BLaER1 (cell line): ENCODE results near the gene OCA2.

Experiments used
- H3K27ac ChIP-seq: shearing (Covaris generic); formaldehyde crosslinking; 2 replicates; pipeline ENCODE4 v1.8.1; 2022
- H3K27me3 ChIP-seq: shearing (Covaris generic); formaldehyde crosslinking; 2 replicates; pipeline ENCODE4 v1.8.1; 2022
- H3K36me3 ChIP-seq: shearing (Covaris generic); formaldehyde crosslinking; 2 replicates; pipeline ENCODE4 v1.8.1; 2022
- H3K4me1 ChIP-seq: shearing (Covaris generic); formaldehyde crosslinking; 2 replicates; pipeline ENCODE4 v1.8.1; 2022
- H3K4me2 ChIP-seq: shearing (Covaris generic); formaldehyde crosslinking; 2 replicates; pipeline ENCODE4 v1.8.1; 2022
- H3K4me3 ChIP-seq: shearing (Covaris generic); formaldehyde crosslinking; 2 replicates; pipeline ENCODE4 v1.8.1; 2022
- H3K9ac ChIP-seq: shearing (Covaris generic); formaldehyde crosslinking; 2 replicates; pipeline ENCODE4 v1.8.1; 2022
- H3K9me3 ChIP-seq: shearing (Covaris generic); formaldehyde crosslinking; 2 replicates; pipeline ENCODE4 v1.8.1; 2022
- H4K20me1 ChIP-seq: shearing (Covaris generic); formaldehyde crosslinking; 2 replicates; pipeline ENCODE4 v1.8.1; 2022
- Cebpa-rat ChIP-seq: shearing (Covaris generic); IDR thresholded peaks from 2 replicates; pipeline ENCODE4 v1.8.1; 2022

The OCA2 gene

DNA sequence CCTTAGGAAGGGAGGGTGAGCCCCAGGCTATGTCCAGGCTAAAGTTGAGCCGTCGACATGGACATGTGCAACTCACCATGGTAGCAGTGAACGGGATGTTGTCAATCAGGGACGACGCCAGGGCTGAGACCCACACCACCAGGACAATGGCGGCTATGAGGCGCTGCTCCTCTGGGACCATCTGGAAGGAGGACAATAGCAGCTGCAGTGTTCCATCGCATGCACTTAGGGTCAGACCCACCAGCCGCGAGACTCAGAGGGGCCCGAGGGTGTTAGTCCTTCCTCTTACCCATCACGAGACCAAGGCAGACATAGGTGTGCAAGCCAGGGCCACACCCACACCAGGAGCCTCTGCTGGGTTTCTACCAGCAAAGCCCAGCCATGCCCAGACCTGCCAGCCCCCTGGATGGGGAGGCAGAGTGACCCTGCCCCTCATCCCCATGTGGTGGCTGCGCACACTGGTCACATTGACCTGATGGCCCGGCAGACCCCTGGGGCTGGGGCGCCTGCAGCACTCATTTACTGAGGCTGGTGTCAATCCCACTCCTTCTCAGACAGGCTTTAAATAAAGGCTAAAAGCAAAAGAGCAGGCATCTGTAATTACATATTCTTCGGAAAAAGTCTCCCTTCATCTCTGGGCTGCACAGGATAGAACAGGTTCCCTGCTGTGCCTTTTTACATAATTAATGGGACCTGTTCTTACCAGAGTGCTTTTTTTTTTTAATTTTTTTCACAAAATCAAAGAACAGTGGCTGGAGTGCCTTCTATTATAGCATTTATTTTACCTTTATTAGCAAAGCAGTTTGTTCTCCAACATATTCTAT lies 227.8 kb downstream of the OCA2 start:
- Histone ChIP-seq H3K4me2 (peak overlapping the region; percentile 30; the same call in 1 of the 2 replicates), H3K27ac (peak overlapping the region; percentile 11; the same call in 1 of the 2 replicates), H3K4me3 (no peak overlapping the region), H4K20me1 (no peaks in the 10 kb centered on the region), H3K36me3 (no peaks in the 10 kb centered on the region), H3K27me3 (no peaks in the 10 kb centered on the region), H3K9ac (no peak overlapping the region), H3K4me1 (peaks cover 49% of the 10 kb centered on the region), H3K9me3 (no peaks in the 10 kb centered on the region)
- TF ChIP-seq Cebpa-rat: no peak

DNA sequence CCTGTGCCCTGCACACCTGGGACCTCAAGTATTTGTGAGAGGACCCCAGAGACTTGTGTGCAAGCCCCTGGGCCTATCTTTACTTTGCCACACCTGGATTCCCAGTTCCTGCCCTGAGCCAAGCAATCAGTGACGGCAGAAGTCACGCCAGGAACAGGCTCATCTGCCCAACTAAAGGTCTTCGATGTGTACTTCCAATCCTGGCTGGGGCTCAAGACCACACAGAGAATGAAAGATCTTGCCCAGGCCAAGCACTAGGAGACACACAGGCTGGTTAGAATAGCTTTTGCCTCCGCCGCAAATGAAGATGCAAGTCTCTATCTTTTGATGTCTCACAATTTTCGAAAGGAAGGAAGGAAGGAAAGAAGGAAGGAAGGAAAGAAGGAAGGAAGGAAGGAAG lies 228.8 kb downstream of the OCA2 start:
- Histone ChIP-seq H4K20me1 (no peaks in the 10 kb centered on the region), H3K27me3 (no peaks in the 10 kb centered on the region), H3K4me3 (no peak overlapping the region), H3K4me1 (peaks cover 58% of the 10 kb centered on the region), H3K9me3 (no peaks in the 10 kb centered on the region), H3K4me2 (peak overlapping the region; percentile 57), H3K27ac (peak overlapping the region; percentile 69), H3K36me3 (no peaks in the 10 kb centered on the region), H3K9ac (no peak overlapping the region)
- TF ChIP-seq Cebpa-rat: no peak

DNA sequence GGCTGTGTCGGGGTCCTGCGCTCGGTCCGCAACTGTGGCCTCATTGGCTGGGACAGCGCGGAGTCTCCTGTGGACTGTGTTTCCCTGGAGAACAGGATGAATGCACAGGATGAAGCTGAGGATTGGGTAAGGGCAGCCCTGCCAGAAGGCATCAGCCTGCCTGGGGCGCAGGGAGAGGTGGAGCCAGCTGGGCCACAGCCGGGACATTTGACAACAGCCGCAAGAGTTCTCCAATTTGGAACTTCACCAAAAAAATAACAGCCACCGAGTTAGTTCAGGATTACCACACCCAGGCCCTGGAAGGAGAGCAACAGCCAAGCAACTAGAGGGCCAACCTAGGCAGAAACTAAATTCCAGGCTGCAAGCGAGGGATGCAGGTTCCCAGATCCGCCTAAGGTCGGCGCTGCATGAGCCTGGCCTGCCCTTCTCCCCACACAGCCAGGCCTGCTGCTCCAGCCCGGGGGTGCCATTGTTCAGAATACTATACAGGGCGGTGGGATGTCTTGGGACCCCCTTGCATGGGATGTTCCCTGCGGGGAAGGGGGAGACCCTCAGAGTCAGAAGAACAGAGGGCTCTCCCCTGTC lies 229.3 kb downstream of the OCA2 start:
- H3K36me3 ChIP-seq: no peaks in the 10 kb centered on the region
- no peaks in the 10 kb centered on the region for H3K9me3 ChIP-seq
- no peak overlapping the region for H3K4me3 ChIP-seq
- peaks cover 64% of the 10 kb centered on the region for H3K4me1 ChIP-seq
- no peaks in the 10 kb centered on the region for H3K27me3 ChIP-seq
- no peak for TF ChIP-seq Cebpa-rat
- no peak overlapping the region for H3K9ac ChIP-seq
- peak overlapping the region; percentile 57 for H3K4me2 ChIP-seq
- H3K27ac ChIP-seq: peak overlapping the region; percentile 69
- no peaks in the 10 kb centered on the region for H4K20me1 ChIP-seq

DNA sequence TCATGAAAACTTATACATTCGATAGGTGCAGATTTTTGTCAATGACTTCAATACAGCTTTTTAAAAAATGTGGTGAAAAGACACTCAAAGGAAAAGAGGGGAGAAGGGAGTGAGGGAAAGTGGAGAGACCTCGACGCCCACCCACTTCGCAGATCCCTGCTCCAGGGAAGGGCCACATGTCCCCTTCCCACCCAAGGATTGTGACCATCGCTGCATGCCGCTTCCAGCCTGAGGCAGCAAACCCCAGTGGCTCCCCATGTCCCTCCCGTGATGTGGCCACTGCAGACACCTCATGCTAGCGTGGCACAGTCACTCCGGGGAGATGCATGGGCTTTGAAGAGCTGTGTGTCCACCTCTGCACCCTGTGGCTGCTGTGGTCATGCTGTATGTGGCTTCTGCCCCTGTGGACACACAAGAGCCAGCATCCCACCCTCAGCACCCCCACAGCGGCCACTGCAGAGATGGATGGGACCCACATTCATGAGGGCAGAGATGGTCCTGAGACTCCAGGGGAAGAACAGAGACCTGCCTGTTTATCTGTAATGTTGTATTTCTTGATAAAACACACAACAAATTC lies 230.2 kb downstream of the OCA2 start:
- TF ChIP-seq Cebpa-rat: no peak
- no peaks in the 10 kb centered on the region for H4K20me1 ChIP-seq
- H3K36me3 ChIP-seq: no peaks in the 10 kb centered on the region
- H3K27ac ChIP-seq: peak overlapping the region; percentile 69; the same call in 1 of the 2 replicates
- H3K4me3 ChIP-seq: no peak overlapping the region
- no peaks in the 10 kb centered on the region for H3K9me3 ChIP-seq
- peak overlapping the region; percentile 86 for H3K4me2 ChIP-seq
- H3K9ac ChIP-seq: no peak overlapping the region
- H3K4me1 ChIP-seq: peaks cover 73% of the 10 kb centered on the region
- H3K27me3 ChIP-seq: no peaks in the 10 kb centered on the region

DNA sequence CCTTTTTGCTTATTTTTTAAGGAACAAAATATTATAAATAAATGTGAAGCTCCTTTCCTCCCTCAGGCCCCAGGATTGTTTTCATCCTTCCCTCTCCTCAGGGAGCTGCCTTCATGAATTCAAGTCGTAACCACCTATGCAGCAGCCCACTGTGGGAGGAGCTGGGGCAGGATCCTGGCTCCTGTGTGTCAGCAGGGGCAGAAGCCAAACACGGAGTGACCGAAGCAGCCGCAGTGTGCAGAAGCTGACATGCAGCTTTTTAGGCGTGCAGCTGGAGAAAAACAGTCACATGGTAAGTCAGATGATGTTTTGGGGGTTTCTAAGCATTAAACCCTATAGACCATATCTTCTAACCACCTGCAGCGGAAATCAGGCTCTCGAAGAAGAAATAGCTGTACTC lies 231.3 kb downstream of the OCA2 start:
- Histone ChIP-seq H3K36me3 (no peaks in the 10 kb centered on the region), H4K20me1 (no peaks in the 10 kb centered on the region), H3K4me3 (no peak overlapping the region), H3K27me3 (no peaks in the 10 kb centered on the region), H3K4me1 (peaks cover 83% of the 10 kb centered on the region), H3K9ac (0 out of 2 replicates have a peak overlapping the region, but pooled peaks have one; percentile 34), H3K9me3 (no peaks in the 10 kb centered on the region), H3K4me2 (peak overlapping the region; percentile 86), H3K27ac (peak overlapping the region; percentile 69; the same call in 1 of the 2 replicates)
- no peak for TF ChIP-seq Cebpa-rat

DNA sequence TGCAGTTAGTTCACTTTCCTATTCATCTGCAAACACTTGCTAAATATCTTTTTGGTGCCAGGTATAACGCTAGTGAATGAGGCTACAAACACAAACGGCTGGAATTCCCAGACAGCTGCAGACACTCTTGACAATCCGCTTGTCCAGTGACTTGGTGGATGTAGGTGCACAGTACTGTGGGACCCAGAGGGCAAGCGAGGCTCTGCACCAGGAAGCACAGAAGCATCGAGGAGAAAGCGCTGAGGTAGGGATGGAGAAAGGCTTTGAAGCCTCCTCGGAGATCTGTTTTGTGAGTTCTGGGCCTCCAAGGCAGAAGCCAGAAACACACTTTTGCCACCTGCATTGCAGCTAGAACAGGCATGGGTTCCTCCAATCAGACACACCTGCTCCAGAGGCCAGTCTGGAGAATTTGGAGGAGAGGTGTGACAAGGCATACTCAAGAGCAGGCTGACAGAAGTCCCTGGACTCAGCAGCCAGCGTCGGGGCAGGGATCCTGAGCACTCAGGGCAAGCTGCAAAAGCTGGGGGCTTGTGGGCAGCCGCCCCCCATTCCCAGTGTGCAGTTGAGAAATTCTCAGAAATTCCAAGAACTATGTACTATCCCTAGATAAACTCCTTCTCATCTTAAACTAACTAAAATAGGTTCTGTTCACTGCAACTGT lies 232.5 kb downstream of the OCA2 start:
- Histone ChIP-seq H3K4me3 (no peak overlapping the region), H3K4me2 (peak overlapping the region; percentile 86)
- TF ChIP-seq Cebpa-rat: no peak

DNA sequence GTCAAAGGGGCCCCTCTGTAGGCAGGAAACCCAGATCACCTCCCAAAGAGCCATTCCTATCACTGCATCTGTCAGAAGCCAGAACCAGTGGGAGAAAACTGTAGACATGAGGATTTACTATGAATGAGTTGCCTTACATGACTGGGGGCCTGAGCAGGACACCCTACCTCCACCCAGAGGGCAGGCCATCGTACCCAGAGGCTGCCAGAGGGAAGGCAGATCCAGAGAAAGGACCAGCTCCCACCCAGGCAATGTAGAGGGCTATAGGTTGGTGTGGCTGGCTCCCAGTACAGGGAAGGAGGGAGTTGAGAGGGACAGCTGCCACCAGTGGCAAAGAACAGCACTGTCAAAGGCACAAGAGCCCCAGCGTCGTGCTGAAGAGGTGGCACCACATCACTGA lies 233.2 kb downstream of the OCA2 start:
- no peak for TF ChIP-seq Cebpa-rat
- H3K4me2 ChIP-seq: peak overlapping the region; percentile 86
- peak overlapping the region; percentile 72 for H3K27ac ChIP-seq
- peaks cover 16% of the 10 kb centered on the region for H3K9me3 ChIP-seq
- H3K9ac ChIP-seq: 0 out of 2 replicates have a peak overlapping the region, but pooled peaks have one; percentile 6
- peaks cover 82% of the 10 kb centered on the region for H3K4me1 ChIP-seq
- no peaks in the 10 kb centered on the region for H4K20me1 ChIP-seq
- no peaks in the 10 kb centered on the region for H3K27me3 ChIP-seq
- H3K36me3 ChIP-seq: no peaks in the 10 kb centered on the region
- H3K4me3 ChIP-seq: no peak overlapping the region

More for the DNA sequence above, 232.5 kb downstream of the OCA2 start:
- H3K27me3 ChIP-seq: no peaks in the 10 kb centered on the region
- H3K27ac ChIP-seq: peak overlapping the region; percentile 72
- peaks cover 85% of the 10 kb centered on the region for H3K4me1 ChIP-seq
- no peaks in the 10 kb centered on the region for H3K36me3 ChIP-seq
- H4K20me1 ChIP-seq: no peaks in the 10 kb centered on the region
- no peak overlapping the region for H3K9ac ChIP-seq
- H3K9me3 ChIP-seq: peaks cover 9% of the 10 kb centered on the region

DNA sequence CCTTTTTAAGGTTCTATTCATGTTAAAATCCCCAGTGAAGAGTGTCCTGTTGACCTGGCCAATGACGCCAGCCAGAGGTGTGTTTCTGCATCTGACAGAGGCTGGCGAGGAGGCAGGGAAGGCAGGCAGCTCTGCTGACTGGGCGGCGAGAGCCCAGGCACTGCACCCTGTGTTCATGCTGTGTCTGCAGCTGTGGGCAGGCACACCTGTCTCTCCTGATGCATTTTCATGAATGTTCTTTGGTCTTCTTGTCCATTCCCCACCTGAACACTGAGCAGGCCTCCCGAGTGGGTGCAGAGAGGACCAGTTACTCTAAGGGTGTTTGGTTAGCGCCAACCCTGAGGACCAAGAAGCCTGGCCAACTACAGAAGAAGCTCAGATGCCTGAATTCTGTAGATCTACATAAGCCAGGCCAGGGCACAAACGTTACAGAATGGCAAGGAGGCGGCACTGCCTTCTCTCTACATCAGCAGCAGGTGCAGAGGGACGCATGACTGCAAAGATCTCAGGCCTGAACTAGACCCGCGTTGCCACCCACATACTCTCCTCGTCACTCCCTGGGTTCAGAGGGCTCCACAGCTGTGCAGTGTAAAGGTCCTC lies 233.7 kb downstream of the OCA2 start:
- Histone ChIP-seq H3K4me3 (peak overlapping the region; percentile 30; the same call in 1 of the 2 replicates), H3K27ac (peak overlapping the region; percentile 72), H3K27me3 (no peaks in the 10 kb centered on the region), H3K9ac (peak overlapping the region; percentile 28; the same call in 1 of the 2 replicates), H3K36me3 (no peaks in the 10 kb centered on the region), H3K4me2 (peak overlapping the region; percentile 86), H4K20me1 (no peaks in the 10 kb centered on the region), H3K4me1 (peaks cover 78% of the 10 kb centered on the region), H3K9me3 (peaks cover 21% of the 10 kb centered on the region)
- TF ChIP-seq Cebpa-rat: no peak

DNA sequence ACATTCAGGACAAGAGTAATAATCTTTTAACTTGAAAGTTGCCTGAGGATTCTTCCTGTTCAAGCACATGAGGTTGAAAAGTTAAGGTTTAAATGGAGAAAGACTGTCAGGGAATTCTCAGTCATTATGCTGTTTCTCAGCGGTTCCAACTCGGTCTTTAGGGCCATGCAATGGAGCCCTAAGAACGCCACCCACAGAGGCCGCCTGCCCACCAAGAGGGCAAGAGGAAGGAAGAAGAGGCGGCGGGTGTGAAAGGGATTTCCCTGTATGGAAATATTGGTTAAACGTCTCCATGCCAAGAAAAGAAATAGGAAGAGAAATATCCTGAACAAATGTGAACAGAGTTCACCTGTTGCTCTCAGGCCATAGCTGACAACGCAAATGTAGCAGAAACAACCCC lies 234.4 kb downstream of the OCA2 start:
- Histone ChIP-seq H3K4me3 (peak overlapping the region; percentile 30), H4K20me1 (no peaks in the 10 kb centered on the region)
- no peak for TF ChIP-seq Cebpa-rat

More for the DNA sequence above, 234.4 kb downstream of the OCA2 start:
- Histone ChIP-seq H3K36me3 (no peaks in the 10 kb centered on the region), H3K27ac (peak overlapping the region; percentile 72), H3K27me3 (no peaks in the 10 kb centered on the region), H3K4me2 (peak overlapping the region; percentile 86), H3K4me1 (peaks cover 71% of the 10 kb centered on the region), H3K9me3 (peaks cover 21% of the 10 kb centered on the region), H3K9ac (peak overlapping the region; percentile 28; the same call in 1 of the 2 replicates)
